IPS-20b (cell line): ENCODE results near the gene C1orf105.
"Not testable (repeated sequence)": the region's sequence is repeated elsewhere in the genome, so short reads cannot be mapped to it uniquely, and the experiment has no call there.

Experiments
- H3K27ac ChIP-seq: one replicate; pipeline ENCODE4 v1.5.1; 2013; ENCODE audit warnings: low read length
- H3K27me3 ChIP-seq: 2 replicates; pipeline ENCODE4 v1.6.1; 2013; ENCODE audit warnings: mild to moderate bottlenecking, low read length, inconsistent platforms; ENCODE audit not compliant: insufficient read depth
- H3K36me3 ChIP-seq: 2 replicates; pipeline ENCODE4 v1.6.1; 2013; ENCODE audit warnings: low read depth, mild to moderate bottlenecking, inconsistent platforms, low read length, moderate library complexity; ENCODE audit not compliant: insufficient read depth
- H3K4me1 ChIP-seq: 2 replicates; pipeline ENCODE4 v1.6.1; 2013; ENCODE audit warnings: mild to moderate bottlenecking, control low read depth, inconsistent platforms, low read length, moderate library complexity; ENCODE audit not compliant: insufficient read depth
- H3K4me3 ChIP-seq: 2 replicates; pipeline ENCODE4 v1.5.1; 2013; ENCODE audit warnings: mild to moderate bottlenecking, low read length, inconsistent platforms
- H3K9ac ChIP-seq: 2 replicates; pipeline ENCODE4 v1.6.1; 2013; ENCODE audit warnings: low read depth, mild to moderate bottlenecking, inconsistent platforms, low read length, moderate library complexity
- H3K9me3 ChIP-seq: 2 replicates; pipeline ENCODE4 v1.6.1; 2013; ENCODE audit warnings: mild to moderate bottlenecking, low read depth, low read length, inconsistent platforms; ENCODE audit not compliant: insufficient read depth

The C1orf105 gene

DNA sequence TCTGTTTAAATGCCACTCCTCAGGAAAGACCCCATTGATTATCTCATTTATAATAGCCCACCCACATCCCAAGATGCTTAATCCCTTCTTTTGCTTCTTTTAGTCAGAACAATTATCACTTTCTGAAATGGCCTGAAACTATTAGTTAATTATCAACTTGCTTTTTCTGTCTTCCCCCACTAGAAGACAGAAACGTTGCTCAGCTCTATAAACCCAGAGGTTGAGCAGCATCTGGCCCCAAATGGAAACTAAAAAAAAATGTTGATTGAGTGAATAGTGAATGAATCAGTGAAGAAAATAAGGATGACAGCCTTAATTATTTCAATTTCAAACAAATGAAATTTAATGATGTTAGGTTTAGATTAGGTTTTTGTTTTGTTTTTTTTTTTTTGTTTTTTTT is 61.6 kb downstream of the C1orf105 start:
- Histone ChIP-seq H3K27ac (no peak overlapping the region), H3K4me1 (no peaks in the 10 kb centered on the region), H3K9ac (no peak overlapping the region), H3K4me3 (no peak overlapping the region), H3K27me3 (no peaks in the 10 kb centered on the region), H3K36me3 (no peaks in the 10 kb centered on the region), H3K9me3 (no peaks in the 10 kb centered on the region)

DNA sequence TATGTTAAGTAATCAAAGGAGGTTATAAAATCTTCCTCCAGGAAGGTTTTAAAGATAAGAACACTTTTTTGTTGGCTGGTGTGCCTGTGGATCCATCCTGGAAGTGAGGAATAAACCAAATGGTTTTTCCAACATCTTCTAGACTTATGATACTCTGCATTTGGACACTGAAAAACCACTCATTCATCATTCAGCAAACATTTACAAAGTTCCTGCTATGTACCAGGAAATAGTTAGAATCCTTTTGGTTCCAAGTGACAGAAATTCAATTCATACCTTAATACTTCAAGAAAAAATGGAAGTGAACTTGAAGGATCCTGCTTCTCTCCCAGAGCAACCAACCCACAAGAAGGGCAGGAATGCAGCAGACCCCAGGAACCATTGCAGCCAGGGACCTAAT is 63.0 kb downstream of the C1orf105 start:
- H3K27me3 ChIP-seq = no peaks in the 10 kb centered on the region
- H3K27ac ChIP-seq = no peak overlapping the region
- H3K36me3 ChIP-seq = no peaks in the 10 kb centered on the region
- H3K4me1 ChIP-seq = no peaks in the 10 kb centered on the region
- no peak overlapping the region for H3K9ac ChIP-seq
- no peaks in the 10 kb centered on the region for H3K9me3 ChIP-seq
- no peak overlapping the region for H3K4me3 ChIP-seq

DNA sequence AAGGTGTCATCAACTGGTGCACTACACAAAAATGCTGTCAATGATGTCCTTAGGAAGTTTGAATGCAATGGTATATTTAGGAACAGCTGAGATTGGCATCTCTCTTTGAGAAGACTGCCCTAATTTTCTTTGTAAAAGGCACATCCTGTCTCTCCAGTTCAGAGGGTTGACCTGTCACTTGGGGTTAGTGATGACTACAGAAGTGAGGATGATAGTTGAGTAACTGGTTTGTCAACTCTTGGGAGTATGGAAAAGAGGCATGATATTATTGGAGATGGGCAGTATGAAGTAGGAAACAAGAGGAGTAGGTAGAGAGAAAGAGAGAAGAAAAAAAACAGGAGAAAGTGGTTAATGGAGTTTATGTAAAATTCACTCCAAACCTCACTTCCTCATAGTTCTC is 63.8 kb downstream of the C1orf105 start:
- Histone ChIP-seq H3K4me1 (no peaks in the 10 kb centered on the region), H3K9ac (no peak overlapping the region), H3K9me3 (no peaks in the 10 kb centered on the region), H3K4me3 (no peak overlapping the region), H3K27ac (no peak overlapping the region), H3K27me3 (no peaks in the 10 kb centered on the region), H3K36me3 (no peaks in the 10 kb centered on the region)

- Histone ChIP-seq H3K9ac (no peak overlapping the region), H3K4me3 (no peak overlapping the region), H3K9me3 (no peaks in the 10 kb centered on the region), H3K36me3 (no peaks in the 10 kb centered on the region), H3K4me1 (no peaks in the 10 kb centered on the region), H3K27ac (no peak overlapping the region), H3K27me3 (no peaks in the 10 kb centered on the region)
Measured at GRCh38 chr1:172485626-172486025, 65.1 kb downstream of the C1orf105 start.

DNA sequence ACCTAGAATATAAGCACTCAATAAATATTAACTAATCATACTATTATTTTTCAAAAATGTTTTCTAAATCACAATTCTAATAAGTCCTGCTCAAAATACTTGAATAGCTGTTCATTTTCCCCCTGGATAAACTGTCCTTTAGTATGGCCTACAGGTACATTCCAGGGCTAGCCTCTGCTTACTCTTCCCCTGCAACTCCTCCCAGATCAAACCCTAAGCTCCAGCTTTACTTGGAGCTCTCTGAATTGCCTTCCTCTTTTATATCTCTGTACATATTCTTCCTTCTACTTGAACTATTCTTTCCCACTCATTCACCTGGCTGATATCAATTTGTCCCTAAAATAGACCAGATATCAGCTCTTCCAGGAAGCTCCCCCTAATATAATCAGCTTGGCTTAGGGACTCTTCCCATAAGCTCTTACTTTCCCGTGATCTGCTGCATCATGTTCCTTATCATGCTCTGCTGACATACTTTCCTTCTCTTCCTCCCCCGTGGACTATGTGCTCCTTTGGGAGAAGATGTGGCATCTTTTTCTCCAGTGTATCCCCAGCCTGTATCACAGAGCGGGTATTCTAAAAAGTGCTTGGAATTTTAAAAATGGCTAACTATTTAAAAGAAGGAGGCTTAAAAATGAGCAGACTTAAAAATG is 66.4 kb downstream of the C1orf105 start:
- Histone ChIP-seq H3K9ac (no peak overlapping the region), H3K27me3 (no peaks in the 10 kb centered on the region), H3K4me3 (no peak overlapping the region), H3K36me3 (no peaks in the 10 kb centered on the region), H3K9me3 (no peaks in the 10 kb centered on the region), H3K27ac (no peak overlapping the region), H3K4me1 (no peaks in the 10 kb centered on the region)

GRCh38 chr1:172487550-172487949 is 67.1 kb downstream of the C1orf105 start:
- H3K4me3 ChIP-seq = no peak overlapping the region
- H3K9ac ChIP-seq = no peak overlapping the region
- no peaks in the 10 kb centered on the region for H3K9me3 ChIP-seq
- no peaks in the 10 kb centered on the region for H3K4me1 ChIP-seq
- no peaks in the 10 kb centered on the region for H3K36me3 ChIP-seq
- no peak overlapping the region for H3K27ac ChIP-seq
- no peaks in the 10 kb centered on the region for H3K27me3 ChIP-seq

- H3K4me3 ChIP-seq = no peak overlapping the region
- no peak overlapping the region for H3K27ac ChIP-seq
- no peaks in the 10 kb centered on the region for H3K27me3 ChIP-seq
- H3K36me3 ChIP-seq = no peaks in the 10 kb centered on the region
- no peaks in the 10 kb centered on the region for H3K4me1 ChIP-seq
- no peak overlapping the region for H3K9ac ChIP-seq
- H3K9me3 ChIP-seq = no peaks in the 10 kb centered on the region
Measured at GRCh38 chr1:172488393-172488792, 67.9 kb downstream of the C1orf105 start.

- no peak overlapping the region for H3K9ac ChIP-seq
- no peak overlapping the region for H3K27ac ChIP-seq
- no peaks in the 10 kb centered on the region for H3K4me1 ChIP-seq
- H3K27me3 ChIP-seq = no peaks in the 10 kb centered on the region
- no peaks in the 10 kb centered on the region for H3K9me3 ChIP-seq
- no peaks in the 10 kb centered on the region for H3K36me3 ChIP-seq
- H3K4me3 ChIP-seq = no peak overlapping the region
Measured at GRCh38 chr1:172489847-172490246, 69.4 kb downstream of the C1orf105 start.

DNA sequence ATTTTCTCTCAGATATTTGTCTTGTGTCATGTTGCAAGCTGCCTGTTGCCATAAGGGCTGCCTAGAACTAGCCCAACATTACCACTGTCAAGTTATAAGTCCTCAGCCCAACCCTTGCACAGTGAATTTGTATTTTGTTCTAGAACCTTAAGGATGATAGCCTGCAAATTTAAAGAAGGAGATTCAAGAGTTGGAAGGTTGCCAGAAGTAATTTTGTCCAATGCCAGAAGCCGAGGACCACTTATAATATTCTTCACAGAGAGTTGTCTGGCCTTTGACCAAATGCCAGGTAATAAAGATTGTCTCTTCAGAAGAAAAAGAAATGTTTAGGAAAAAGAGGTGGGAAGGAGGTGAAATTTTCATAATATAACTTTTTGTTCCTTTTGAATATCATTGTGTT is 71.9 kb downstream of the C1orf105 start:
- Histone ChIP-seq H3K27me3 (no peaks in the 10 kb centered on the region), H3K9ac (no peak overlapping the region), H3K27ac (no peak overlapping the region), H3K9me3 (no peaks in the 10 kb centered on the region), H3K4me3 (no peak overlapping the region), H3K4me1 (peaks cover 7% of the 10 kb centered on the region; the same call in 1 of the 2 replicates), H3K36me3 (no peaks in the 10 kb centered on the region)

- Histone ChIP-seq H3K9me3 (no peaks in the 10 kb centered on the region), H3K27me3 (no peaks in the 10 kb centered on the region), H3K27ac (no peak overlapping the region), H3K9ac (no peak overlapping the region), H3K4me1 (peaks cover 8% of the 10 kb centered on the region; the same call in 1 of the 2 replicates), H3K36me3 (no peaks in the 10 kb centered on the region), H3K4me3 (no peak overlapping the region)
Measured at GRCh38 chr1:172494166-172494565, 73.7 kb downstream of the C1orf105 start.

GRCh38 chr1:172496127-172496526 is 75.6 kb downstream of the C1orf105 start:
- H3K4me1 ChIP-seq, H3K27ac ChIP-seq, H3K4me3 ChIP-seq, H3K36me3 ChIP-seq, H3K27me3 ChIP-seq, H3K9me3 ChIP-seq, H3K9ac ChIP-seq: not testable (repeated sequence)

GRCh38 chr1:172496678-172497077 is 76.2 kb downstream of the C1orf105 start:
- no peak overlapping the region for H3K9ac ChIP-seq
- H3K36me3 ChIP-seq = no peaks in the 10 kb centered on the region
- H3K4me3 ChIP-seq = no peak overlapping the region
- H3K27me3 ChIP-seq = no peaks in the 10 kb centered on the region
- H3K27ac ChIP-seq = no peak overlapping the region
- H3K9me3 ChIP-seq = no peaks in the 10 kb centered on the region
- H3K4me1 ChIP-seq = peaks cover 8% of the 10 kb centered on the region; the same call in 1 of the 2 replicates
